Measurements from ENCODE around the gene LTBP1. TPM values are rescaled to one million over a fixed set of nuclear protein-coding genes. Genes with fewer than 3 reads are reported as not detected.

The LTBP1 gene
- polyA plus RNA-seq, 3 donors from 2014 or later: 0.58 to 2.0 TPM; not detected in 1

GRCh38 chr2:33130054-33130447, 183.3 kb downstream of the LTBP1 start:
- DNase-seq: no peak
- H3K27ac Mint-ChIP-seq: no peak overlapping the region
- H3K36me3 Mint-ChIP-seq: no peaks in the 10 kb centered on the region
- peaks cover 0 to 4% (median 2%) of the 10 kb centered on the region in 3 donors for H3K27me3 Mint-ChIP-seq (ENCODE audit: low read depth in 3 of 3)
- H3K9me3 Mint-ChIP-seq: no peaks in the 10 kb centered on the region
- no peak overlapping the region for H3K4me3 Mint-ChIP-seq
- no peaks in the 10 kb centered on the region for H3K4me1 Mint-ChIP-seq

- Mint-ChIP-seq H3K36me3 (no peaks in the 10 kb centered on the region), H3K4me3 (no peak overlapping the region), H3K4me1 (no peaks in the 10 kb centered on the region), H3K9me3 (no peaks in the 10 kb centered on the region), H3K27ac (no peak overlapping the region), H3K27me3 (ENCODE audit: low read depth in 3 of 3) (peaks cover 0 to 4% (median 2%) of the 10 kb centered on the region in 3 donors)
- DNase-seq: no peak
Observed at GRCh38 chr2:33130544-33130943, 183.8 kb downstream of the LTBP1 start.

GRCh38 chr2:33131111-33131510, 184.4 kb downstream of the LTBP1 start:
- Mint-ChIP-seq H3K9me3 (no peaks in the 10 kb centered on the region), H3K4me1 (no peaks in the 10 kb centered on the region), H3K36me3 (no peaks in the 10 kb centered on the region), H3K27ac (no peak overlapping the region), H3K27me3 (ENCODE audit: low read depth in 3 of 3) (peaks cover 0 to 4% (median 2%) of the 10 kb centered on the region in 3 donors), H3K4me3 (no peak overlapping the region)
- DNase-seq: no peak

DNA sequence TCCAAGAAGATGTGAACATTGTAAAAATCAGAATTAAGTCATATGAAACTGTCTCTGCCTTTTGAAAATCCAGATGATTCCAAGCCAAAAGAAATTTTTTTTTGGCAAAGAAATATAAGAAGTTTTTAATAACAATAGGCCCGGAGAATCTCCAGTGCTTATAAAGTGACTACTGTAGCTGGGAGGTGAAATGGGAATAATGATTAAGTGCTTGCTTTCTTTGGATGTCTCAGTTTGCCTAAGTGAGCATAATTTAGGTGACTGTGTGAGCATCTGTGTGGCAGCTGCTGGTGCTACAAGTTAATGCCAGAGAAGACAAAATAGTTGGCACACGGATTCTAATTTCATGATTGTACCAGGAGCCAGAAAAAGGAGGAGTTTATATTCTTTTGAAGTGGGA, 185.0 kb downstream of the LTBP1 start:
- no peaks in the 10 kb centered on the region for H3K4me1 Mint-ChIP-seq
- DNase-seq: no peak
- no peak overlapping the region for H3K4me3 Mint-ChIP-seq
- no peaks in the 10 kb centered on the region for H3K9me3 Mint-ChIP-seq
- no peaks in the 10 kb centered on the region for H3K36me3 Mint-ChIP-seq
- H3K27me3 Mint-ChIP-seq (ENCODE audit: low read depth in 3 of 3): peaks cover 0 to 4% (median 2%) of the 10 kb centered on the region in 3 donors
- no peak overlapping the region for H3K27ac Mint-ChIP-seq

- H3K4me3 Mint-ChIP-seq: no peak overlapping the region
- H3K27ac Mint-ChIP-seq: no peak overlapping the region
- no peaks in the 10 kb centered on the region for H3K4me1 Mint-ChIP-seq
- no peaks in the 10 kb centered on the region for H3K36me3 Mint-ChIP-seq
- DNase-seq: no peak
- H3K9me3 Mint-ChIP-seq: no peaks in the 10 kb centered on the region
- peaks cover 0 to 2% (median 2%) of the 10 kb centered on the region in 3 donors for H3K27me3 Mint-ChIP-seq (ENCODE audit: low read depth in 3 of 3)
Observed at GRCh38 chr2:33133454-33133952, 186.8 kb downstream of the LTBP1 start.

- H3K4me3 Mint-ChIP-seq: no peak overlapping the region
- H3K36me3 Mint-ChIP-seq: no peaks in the 10 kb centered on the region
- H3K4me1 Mint-ChIP-seq: no peaks in the 10 kb centered on the region
- no peak for DNase-seq
- H3K27me3 Mint-ChIP-seq (ENCODE audit: low read depth in 3 of 3): peaks cover 0 to 2% (median 2%) of the 10 kb centered on the region in 3 donors
- no peaks in the 10 kb centered on the region for H3K9me3 Mint-ChIP-seq
- H3K27ac Mint-ChIP-seq: peak overlapping the region in 1 of 6 donors; percentile 16
Observed at GRCh38 chr2:33134086-33134771, 187.5 kb downstream of the LTBP1 start.

- H3K27me3 Mint-ChIP-seq (ENCODE audit: low read depth in 3 of 3): peaks cover 0 to 4% (median 0%) of the 10 kb centered on the region in 3 donors
- H3K4me3 Mint-ChIP-seq: no peak overlapping the region
- no peak for DNase-seq
- H3K4me1 Mint-ChIP-seq: no peaks in the 10 kb centered on the region
- no peaks in the 10 kb centered on the region for H3K36me3 Mint-ChIP-seq
- peak overlapping the region in 1 of 6 donors; percentile 16 for H3K27ac Mint-ChIP-seq
- no peaks in the 10 kb centered on the region for H3K9me3 Mint-ChIP-seq
Observed at GRCh38 chr2:33134791-33135560, 188.2 kb downstream of the LTBP1 start.

- Mint-ChIP-seq H3K36me3 (no peaks in the 10 kb centered on the region), H3K9me3 (no peaks in the 10 kb centered on the region), H3K27me3 (ENCODE audit: low read depth in 3 of 3) (peaks cover 0 to 4% (median 0%) of the 10 kb centered on the region in 3 donors), H3K4me1 (no peaks in the 10 kb centered on the region), H3K4me3 (no peak overlapping the region), H3K27ac (no peak overlapping the region)
- DNase-seq: no peak
Observed at GRCh38 chr2:33135645-33136044, 188.9 kb downstream of the LTBP1 start.

GRCh38 chr2:33136056-33136455, 189.3 kb downstream of the LTBP1 start:
- H3K4me1 Mint-ChIP-seq: no peaks in the 10 kb centered on the region
- H3K4me3 Mint-ChIP-seq: no peak overlapping the region
- H3K27me3 Mint-ChIP-seq (ENCODE audit: low read depth in 3 of 3): peaks cover 0 to 4% (median 0%) of the 10 kb centered on the region in 3 donors
- H3K9me3 Mint-ChIP-seq: no peaks in the 10 kb centered on the region
- no peaks in the 10 kb centered on the region for H3K36me3 Mint-ChIP-seq
- no peak overlapping the region for H3K27ac Mint-ChIP-seq
- no peak for DNase-seq

GRCh38 chr2:33136566-33136965, 189.8 kb downstream of the LTBP1 start:
- Mint-ChIP-seq H3K27ac (no peak overlapping the region), H3K27me3 (ENCODE audit: low read depth in 3 of 3) (peaks cover 0 to 4% (median 0%) of the 10 kb centered on the region in 3 donors), H3K4me1 (no peaks in the 10 kb centered on the region), H3K36me3 (no peaks in the 10 kb centered on the region), H3K4me3 (no peak overlapping the region), H3K9me3 (no peaks in the 10 kb centered on the region)
- DNase-seq: no peak

DNA sequence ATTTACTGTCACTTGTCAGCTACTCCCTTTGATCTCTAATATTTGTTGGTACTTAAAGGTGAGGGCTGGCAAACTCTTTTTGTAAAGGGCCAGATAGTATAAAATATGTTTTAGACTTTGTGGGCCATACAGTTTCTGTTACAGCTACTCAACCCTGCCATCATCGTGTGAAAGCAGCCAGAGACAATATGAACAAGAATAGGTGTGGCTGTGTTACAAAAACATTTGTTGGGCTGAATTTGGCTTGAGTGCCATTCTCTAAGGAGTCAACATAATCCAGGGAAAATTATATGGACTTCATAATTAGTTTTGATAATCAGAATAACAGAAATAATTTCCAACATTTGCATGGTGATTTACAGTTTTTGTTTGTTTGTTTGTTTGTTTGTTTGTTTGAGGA, 190.6 kb downstream of the LTBP1 start:
- Mint-ChIP-seq H3K27ac (no peak overlapping the region), H3K4me1 (no peaks in the 10 kb centered on the region), H3K4me3 (no peak overlapping the region), H3K27me3 (ENCODE audit: low read depth in 3 of 3) (peaks cover 0 to 4% (median 0%) of the 10 kb centered on the region in 3 donors), H3K36me3 (no peaks in the 10 kb centered on the region), H3K9me3 (no peaks in the 10 kb centered on the region)
- DNase-seq: no peak

GRCh38 chr2:33139949-33140348, 193.2 kb downstream of the LTBP1 start:
- no peak for DNase-seq
- Mint-ChIP-seq H3K9me3 (no peaks in the 10 kb centered on the region), H3K27ac (no peak overlapping the region), H3K4me3 (no peak overlapping the region), H3K4me1 (no peaks in the 10 kb centered on the region), H3K27me3 (ENCODE audit: low read depth in 3 of 3) (peaks cover 0 to 2% (median 0%) of the 10 kb centered on the region in 3 donors), H3K36me3 (no peaks in the 10 kb centered on the region)

DNA sequence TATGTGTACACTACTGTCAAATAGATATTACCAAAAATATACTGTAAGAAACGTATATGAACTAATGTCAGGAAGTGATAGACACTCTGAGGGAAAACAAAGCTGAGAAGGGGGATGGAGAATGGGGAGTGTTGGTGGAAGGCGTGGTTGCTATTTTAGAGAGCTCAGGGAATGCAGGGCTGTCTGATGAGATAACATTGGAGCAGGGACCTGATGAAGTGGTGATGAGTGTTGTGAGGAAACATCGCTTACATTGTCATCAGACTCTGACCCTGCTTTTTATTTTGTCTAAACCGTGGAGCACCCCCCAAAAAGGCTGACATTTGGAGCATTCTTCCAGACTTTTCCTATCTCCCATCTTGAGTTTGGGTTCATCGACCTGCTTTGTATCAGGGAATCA, 194.7 kb downstream of the LTBP1 start:
- peaks cover 0 to 7% (median 0%) of the 10 kb centered on the region in 3 donors for H3K27me3 Mint-ChIP-seq (ENCODE audit: low read depth in 3 of 3)
- no peaks in the 10 kb centered on the region for H3K4me1 Mint-ChIP-seq
- H3K27ac Mint-ChIP-seq: no peak overlapping the region
- H3K36me3 Mint-ChIP-seq: no peaks in the 10 kb centered on the region
- no peak overlapping the region for H3K4me3 Mint-ChIP-seq
- DNase-seq: no peak
- H3K9me3 Mint-ChIP-seq: peaks cover 0 to 1% (median 0%) of the 10 kb centered on the region in 6 donors

DNA sequence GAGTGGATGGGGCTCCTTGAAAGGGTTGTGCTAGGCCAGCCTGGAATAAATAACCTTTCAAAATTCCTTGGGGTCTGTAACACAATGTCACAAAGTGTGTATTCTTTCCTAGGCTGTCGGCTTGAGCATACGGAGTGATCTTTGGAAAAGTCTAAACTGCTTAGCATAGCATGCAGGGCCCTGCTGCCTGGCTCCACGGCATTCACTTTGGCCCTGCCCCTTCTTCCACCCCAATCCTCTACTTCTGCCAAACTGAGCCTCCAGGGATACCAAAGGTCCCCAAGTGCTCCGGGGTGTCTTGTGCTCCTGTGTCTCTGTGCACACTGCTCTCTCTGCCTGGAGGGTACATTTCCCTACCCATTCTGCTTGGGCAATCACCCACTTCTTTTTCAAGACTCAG, 196.1 kb downstream of the LTBP1 start:
- Mint-ChIP-seq H3K27ac (no peak overlapping the region), H3K4me3 (no peak overlapping the region), H3K9me3 (peaks cover 0 to 2% (median 0%) of the 10 kb centered on the region in 6 donors), H3K4me1 (no peaks in the 10 kb centered on the region), H3K27me3 (ENCODE audit: low read depth in 3 of 3) (peaks cover 0 to 9% (median 0%) of the 10 kb centered on the region in 3 donors), H3K36me3 (no peaks in the 10 kb centered on the region)
- no peak for DNase-seq

All from immature natural killer cell (primary cell).